K562 (cell line): Measurements from ENCODE around the gene NUP62CL. TPM values are rescaled to one million over a fixed set of nuclear protein-coding genes. Genes with fewer than 3 reads are reported as not detected.

Experiments used
- ASH1L ChIP-seq: fragments of 450-650 bp; IDR thresholded peaks from 2 replicates; pipeline ENCODE4 v1.6.1; 2018; ENCODE audit warnings: borderline replicate concordance, mild to moderate bottlenecking, low read depth; ENCODE audit not compliant: partially characterized antibody
- ATF1 ChIP-seq, 2 experiments: fragments of 450-650 bp in 1 of 2; IDR thresholded peaks; 2 replicates each; pipeline ENCODE4 v1.6.1; 2016; ENCODE audit warnings: missing compliant biosample characterization in 1 of 2, missing genetic modification characterization in 1 of 2
- CSDE1 ChIP-seq, 2 experiments: fragments of 450-650 bp; IDR thresholded peaks; 2 replicates each; pipeline ENCODE4 v1.6.1; 2016; ENCODE audit warnings: mild to moderate bottlenecking in 1 of 2
- FOXJ2 ChIP-seq: fragments of 200-800 bp; sonication (Bioruptor generic); IDR thresholded peaks from 2 replicates; pipeline ENCODE4 v1.6.1; 2016; ENCODE audit warnings: missing genetic modification characterization, missing compliant biosample characterization
- FOXJ3 ChIP-seq: sonication (generic); formaldehyde crosslinking; IDR thresholded peaks from 2 replicates; pipeline ENCODE4 v1.4.0; 2020; ENCODE audit warnings: mild to moderate bottlenecking, missing genetic modification reagents
- MBD2 ChIP-seq: sonication (generic); IDR thresholded peaks from 2 replicates; pipeline ENCODE4 v1.6.1; 2016; ENCODE audit warnings: low read depth, borderline replicate concordance
- MYC ChIP-seq, 2 experiments: fragments of 250-450 bp in 1 of 2; sonication (Bioruptor Pico) in 1 of 2; IDR thresholded peaks; 2 replicates each; pipeline versions ENCODE4 v1.5.1 to v1.6.1; 2012 to 2021; ENCODE audit warnings: low read depth in 2 of 2, borderline replicate concordance in 1 of 2, improper control_type of control experiment in 1 of 2, low read length in 1 of 2, mild to moderate bottlenecking in 1 of 2, moderate library complexity in 1 of 2
- PURB ChIP-seq: sonication (generic); formaldehyde crosslinking; IDR thresholded peaks from 2 replicates; pipeline ENCODE4 v1.9.0; 2021; ENCODE audit warnings: low read depth, mild to moderate bottlenecking, missing genetic modification reagents
- RB1 ChIP-seq: fragments of 450-650 bp; IDR thresholded peaks from 2 replicates; pipeline ENCODE4 v1.6.1; 2017; ENCODE audit warnings: low read depth, mild to moderate bottlenecking
- SMAD4 ChIP-seq: fragments of 250-450 bp; sonication (Bioruptor Pico); conservative IDR thresholded peaks from 2 replicates; pipeline ENCODE4 v1.8.0; 2021; ENCODE audit warnings: inconsistent platforms, mild to moderate bottlenecking, moderate library complexity
- SMC3 ChIP-seq: conservative IDR thresholded peaks from 2 replicates; pipeline ENCODE4 v1.6.1; 2011; ENCODE audit warnings: low read depth, low read length, improper control_type of control experiment; ENCODE audit not compliant: insufficient read depth
- STAT5B ChIP-seq: fragments of 250-450 bp; sonication (Bioruptor Pico); IDR thresholded peaks from 2 replicates; pipeline ENCODE4 v1.8.0; 2021; ENCODE audit warnings: mild to moderate bottlenecking, inconsistent platforms
- ZBED1 ChIP-seq: IDR thresholded peaks from 2 replicates; pipeline ENCODE4 v1.6.1; 2014
- ZFP36 ChIP-seq: fragments of 150-350 bp; IDR thresholded peaks from 2 replicates; pipeline ENCODE4 v1.6.1; 2018; ENCODE audit warnings: low read length, low read depth; ENCODE audit not compliant: partially characterized antibody
- polyA plus RNA-seq, 8 experiments: library from polyadenylated mRNA; depleted of rRNA in 4 of 8; stranded (reverse) in 5 of 8; unstranded in 3 of 8; fragments of >200 nt; fragmentation: Nextera tagmentation in 2 of 8; fragmentation: Illumina TruSeq in 1 of 8; extraction: Ambion mirVana in 2 of 8; extraction: Trizol in 1 of 8; gene quantifications; 2 replicates each; pipeline versions ENCODE4 v1.2.1 to v1.2.3, GENCODE V29; 2011 to 2014; ENCODE audit warnings: inconsistent platforms in 1 of 8, missing spikeins in 1 of 8
- total RNA-seq, 7 experiments: library from RNA; depleted of rRNA in 6 of 7; stranded (reverse); fragments of >200 nt in 6 of 7; fragmentation: Illumina TruSeq in 2 of 7; extraction: Trizol in 2 of 7; gene quantifications; 2 replicates each; pipeline versions ENCODE4 v1.2.1 to v1.2.3, GENCODE V29; 2011 to 2021; ENCODE audit warnings: low replicate concordance in 1 of 7
- TF ChIP-seq, protein P1 (sequence below): fragments of 450-650 bp; IDR thresholded peaks from 2 replicates; pipeline ENCODE4 v1.6.1; 2016
- TF ChIP-seq, protein P2 (sequence below): sonication (generic); formaldehyde crosslinking; IDR thresholded peaks from 2 replicates; pipeline ENCODE4 v1.8.0; 2022; ENCODE audit warnings: mild to moderate bottlenecking, missing genetic modification reagents
- TF ChIP-seq, protein P3 (sequence below): fragments of 450-650 bp; IDR thresholded peaks from 2 replicates; pipeline ENCODE4 v1.6.1; 2017; ENCODE audit warnings: antibody characterized with exemption, mild to moderate bottlenecking

The NUP62CL gene
- total and polyA plus RNA-seq, 9 of the 15 experiments (the other 6 are each of a cell fraction or from before 2014, with no cell fraction given): 29.7 to 101 (median 42.7) TPM

DNA sequence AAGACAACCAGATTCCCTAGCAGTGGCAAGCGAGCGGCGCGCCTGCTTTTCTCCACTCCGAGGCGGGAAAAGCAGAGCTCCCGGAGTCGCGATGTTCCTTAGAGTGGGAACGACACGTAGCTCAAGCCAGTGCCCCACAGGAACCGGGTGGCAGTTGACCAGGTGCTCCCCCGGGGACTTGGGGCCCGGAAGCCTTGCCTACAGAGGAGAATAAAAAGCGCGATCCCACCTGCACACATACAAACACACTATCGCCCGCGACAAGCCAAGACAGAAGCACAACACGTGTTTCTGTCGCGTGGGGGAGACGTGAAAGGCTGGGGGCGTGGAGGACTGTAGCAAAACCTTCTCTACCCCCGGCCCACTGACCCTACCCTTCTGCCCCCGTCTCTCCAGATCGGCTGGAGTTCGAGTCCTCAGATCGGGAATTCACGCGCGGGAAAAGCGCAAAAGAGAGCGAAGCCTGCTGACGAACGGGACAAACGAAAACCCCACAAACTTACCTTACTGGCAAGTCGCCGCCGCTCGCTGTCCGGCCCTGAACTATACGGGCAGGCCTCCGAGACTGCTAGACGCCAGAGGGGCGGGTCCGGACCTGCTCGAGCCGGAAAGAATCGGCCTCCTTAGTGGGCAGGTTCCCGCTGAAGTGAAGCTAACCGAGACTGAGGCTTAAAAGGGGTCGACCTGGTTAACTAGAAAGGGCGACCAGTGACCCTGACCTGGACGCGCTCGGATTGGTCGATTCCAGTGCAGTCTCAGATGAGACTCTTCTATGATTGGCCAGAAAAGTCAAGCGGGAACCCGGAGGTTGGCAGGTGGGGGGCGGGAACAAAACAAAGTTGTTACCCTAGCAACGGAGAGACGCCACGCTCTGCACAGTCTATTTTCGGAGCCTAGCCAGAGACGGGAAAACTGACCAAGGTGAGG, at the start of gene NUP62CL, which contains the start of gene DNAAF6 (continued):
- TF ChIP-seq MYC (IDR thresholded peaks at IDR 0.05; ENCODE audit: low read depth, low read length) (no peak), MYC (CRISPR knock-in tag; IDR thresholded peaks at IDR 0.05; ENCODE audit: borderline replicate concordance, low read depth) (peak; percentile 52; the same call in 1 of the 2 replicates), FOXJ2 (peak; percentile 88), PURB (no peak), SMC3 (no peak), ZBED1 (no peak), CSDE1 (IDR thresholded peaks at IDR 0.05) (peak in 1 of 2 experiments; percentile 48; a peak in 1 of 4 replicates), ASH1L (peak; percentile 66), SMAD4 (peak; percentile 58; the same call in 1 of the 2 replicates), MBD2 (peak; percentile 53; the same call in 1 of the 2 replicates), STAT5B (no peak), RB1 (peak; percentile 14; the same call in 1 of the 2 replicates), FOXJ3 (CRISPR knock-in tag) (0 out of 2 replicates have a peak, but pooled peaks have one; percentile 65), ZFP36 (peak; percentile 40), ATF1 (CRISPR knock-in tag; IDR thresholded peaks at IDR 0.05) (no peak), ATF1 (tag; IDR thresholded peaks at IDR 0.05) (peak; percentile 61)
- TF ChIP-seq, protein P1, sequence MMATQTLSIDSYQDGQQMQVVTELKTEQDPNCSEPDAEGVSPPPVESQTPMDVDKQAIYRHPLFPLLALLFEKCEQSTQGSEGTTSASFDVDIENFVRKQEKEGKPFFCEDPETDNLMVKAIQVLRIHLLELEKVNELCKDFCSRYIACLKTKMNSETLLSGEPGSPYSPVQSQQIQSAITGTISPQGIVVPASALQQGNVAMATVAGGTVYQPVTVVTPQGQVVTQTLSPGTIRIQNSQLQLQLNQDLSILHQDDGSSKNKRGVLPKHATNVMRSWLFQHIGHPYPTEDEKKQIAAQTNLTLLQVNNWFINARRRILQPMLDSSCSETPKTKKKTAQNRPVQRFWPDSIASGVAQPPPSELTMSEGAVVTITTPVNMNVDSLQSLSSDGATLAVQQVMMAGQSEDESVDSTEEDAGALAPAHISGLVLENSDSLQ: peak; percentile 65; the same call in 1 of the 2 replicates
- TF ChIP-seq, protein P2, sequence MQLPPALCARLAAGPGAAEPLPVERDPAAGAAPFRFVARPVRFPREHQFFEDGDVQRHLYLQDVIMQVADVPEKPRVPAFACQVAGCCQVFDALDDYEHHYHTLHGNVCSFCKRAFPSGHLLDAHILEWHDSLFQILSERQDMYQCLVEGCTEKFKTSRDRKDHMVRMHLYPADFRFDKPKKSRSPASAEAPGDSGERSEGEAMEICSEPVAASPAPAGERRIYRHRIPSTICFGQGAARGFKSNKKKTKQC (CRISPR knock-in tag): no peak
- TF ChIP-seq, protein P3, sequence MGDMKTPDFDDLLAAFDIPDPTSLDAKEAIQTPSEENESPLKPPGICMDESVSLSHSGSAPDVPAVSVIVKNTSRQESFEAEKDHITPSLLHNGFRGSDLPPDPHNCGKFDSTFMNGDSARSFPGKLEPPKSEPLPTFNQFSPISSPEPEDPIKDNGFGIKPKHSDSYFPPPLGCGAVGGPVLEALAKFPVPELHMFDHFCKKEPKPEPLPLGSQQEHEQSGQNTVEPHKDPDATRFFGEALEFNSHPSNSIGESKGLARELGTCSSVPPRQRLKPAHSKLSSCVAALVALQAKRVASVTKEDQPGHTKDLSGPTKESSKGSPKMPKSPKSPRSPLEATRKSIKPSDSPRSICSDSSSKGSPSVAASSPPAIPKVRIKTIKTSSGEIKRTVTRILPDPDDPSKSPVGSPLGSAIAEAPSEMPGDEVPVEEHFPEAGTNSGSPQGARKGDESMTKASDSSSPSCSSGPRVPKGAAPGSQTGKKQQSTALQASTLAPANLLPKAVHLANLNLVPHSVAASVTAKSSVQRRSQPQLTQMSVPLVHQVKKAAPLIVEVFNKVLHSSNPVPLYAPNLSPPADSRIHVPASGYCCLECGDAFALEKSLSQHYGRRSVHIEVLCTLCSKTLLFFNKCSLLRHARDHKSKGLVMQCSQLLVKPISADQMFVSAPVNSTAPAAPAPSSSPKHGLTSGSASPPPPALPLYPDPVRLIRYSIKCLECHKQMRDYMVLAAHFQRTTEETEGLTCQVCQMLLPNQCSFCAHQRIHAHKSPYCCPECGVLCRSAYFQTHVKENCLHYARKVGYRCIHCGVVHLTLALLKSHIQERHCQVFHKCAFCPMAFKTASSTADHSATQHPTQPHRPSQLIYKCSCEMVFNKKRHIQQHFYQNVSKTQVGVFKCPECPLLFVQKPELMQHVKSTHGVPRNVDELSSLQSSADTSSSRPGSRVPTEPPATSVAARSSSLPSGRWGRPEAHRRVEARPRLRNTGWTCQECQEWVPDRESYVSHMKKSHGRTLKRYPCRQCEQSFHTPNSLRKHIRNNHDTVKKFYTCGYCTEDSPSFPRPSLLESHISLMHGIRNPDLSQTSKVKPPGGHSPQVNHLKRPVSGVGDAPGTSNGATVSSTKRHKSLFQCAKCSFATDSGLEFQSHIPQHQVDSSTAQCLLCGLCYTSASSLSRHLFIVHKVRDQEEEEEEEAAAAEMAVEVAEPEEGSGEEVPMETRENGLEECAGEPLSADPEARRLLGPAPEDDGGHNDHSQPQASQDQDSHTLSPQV: peak; percentile 38; the same call in 1 of the 2 replicates
